ENCODE data around the gene SDC3.
A peak's percentile ranks its signal among the peaks of the same experiment; 100 is the strongest.

SDC3 gene

DNA sequence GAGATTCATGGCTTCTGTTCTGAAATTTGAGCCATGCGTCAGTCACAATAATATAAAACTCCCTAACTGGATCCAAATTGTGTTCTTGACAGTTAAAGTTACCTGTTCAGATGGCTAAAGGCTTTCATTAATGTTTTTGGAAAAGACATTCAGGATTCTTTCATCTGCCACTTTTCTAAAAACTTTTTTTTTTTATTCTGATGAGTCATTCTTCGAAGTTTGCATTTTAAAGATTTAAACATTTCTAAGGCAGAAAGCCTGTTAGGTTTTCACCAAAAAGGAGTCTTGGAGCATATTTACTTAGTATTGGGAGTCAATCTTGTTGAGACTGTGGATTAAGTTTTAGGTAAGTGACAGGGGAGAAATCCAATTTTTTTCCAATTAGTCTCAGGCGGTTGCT, 18.9 kb upstream of the SDC3 start:
- DNase-seq, result no peak

DNA sequence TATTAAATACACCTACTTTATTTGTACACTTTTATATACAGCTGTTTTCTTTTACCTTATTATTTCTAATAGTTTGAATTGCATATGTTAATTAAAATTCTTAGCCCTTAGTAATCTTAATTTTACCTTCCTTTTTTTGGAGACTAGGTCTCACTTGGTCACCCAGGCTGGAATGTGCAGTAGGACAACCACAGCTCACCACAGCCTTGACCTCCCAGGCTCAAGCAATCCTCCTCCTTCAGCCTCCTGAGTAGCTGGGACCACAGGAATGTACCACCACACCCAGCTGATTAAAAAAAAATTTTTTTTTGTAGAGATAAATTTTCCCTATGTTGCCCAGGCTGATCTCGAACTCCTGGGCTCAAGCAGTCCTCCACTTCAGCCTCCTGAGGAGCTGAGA, 15.0 kb upstream of the SDC3 start:
- no peak for DNase-seq

DNA sequence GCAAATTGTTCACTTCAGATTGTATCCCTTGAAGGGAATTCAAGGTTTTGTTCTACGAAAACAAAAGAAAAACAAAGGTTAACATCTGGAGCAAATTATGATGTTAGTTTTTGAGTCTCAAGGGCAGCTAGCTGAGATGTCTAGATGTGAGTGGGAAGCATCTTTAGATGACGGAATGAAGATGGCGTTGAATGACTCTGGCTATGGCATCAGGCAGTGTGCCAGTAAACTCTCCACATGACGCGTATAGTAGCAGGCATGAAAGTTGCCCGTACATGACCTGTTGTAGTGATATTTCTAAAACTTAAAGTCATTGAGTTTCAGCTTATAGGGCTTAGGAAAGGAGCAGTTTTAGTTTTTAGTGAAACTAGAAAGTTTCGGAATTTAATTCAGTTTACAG, 12.3 kb upstream of the SDC3 start:
- no peak for DNase-seq

DNA sequence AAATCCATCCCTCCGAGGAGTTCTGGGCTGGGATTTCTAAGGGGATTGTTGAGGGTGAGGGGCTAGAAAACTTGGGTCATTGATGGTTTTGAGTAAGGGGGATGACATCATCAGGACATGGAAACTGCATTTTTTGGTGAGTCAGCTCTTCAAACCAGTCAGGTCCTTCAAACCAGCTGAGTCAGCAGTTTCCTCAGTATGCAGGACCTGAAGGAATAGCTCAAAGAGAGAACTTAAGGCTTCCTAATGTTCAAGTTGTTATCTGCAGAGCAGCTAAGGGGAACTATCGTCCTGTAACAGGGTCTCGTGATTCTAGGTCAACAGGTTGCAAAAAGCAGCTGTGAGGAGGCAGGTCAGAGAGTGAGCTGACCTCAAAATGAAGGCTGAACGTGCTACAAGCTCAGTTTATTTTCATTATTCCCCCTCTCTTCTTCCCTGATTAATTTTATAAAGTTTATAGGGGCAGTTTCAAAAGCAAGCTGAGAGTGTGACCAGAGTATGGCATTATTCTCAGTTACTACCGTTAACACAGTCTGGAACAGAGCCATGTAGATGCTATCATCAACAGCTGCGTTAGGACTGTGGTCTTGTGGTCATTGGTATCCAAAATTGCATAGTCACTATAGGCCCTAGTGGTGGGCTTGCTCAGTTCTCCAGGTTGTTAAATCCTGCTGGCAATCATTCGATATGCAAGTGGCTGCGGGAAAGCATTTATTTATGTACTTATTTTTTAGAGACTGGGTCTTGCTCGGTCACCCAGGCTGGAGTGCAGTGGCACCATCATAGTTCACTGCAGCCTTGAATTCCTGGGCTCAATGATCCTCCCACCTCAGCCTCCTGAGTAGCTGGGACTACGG, 10.7 kb upstream of the SDC3 start:
- DNase-seq, result no peak

DNA sequence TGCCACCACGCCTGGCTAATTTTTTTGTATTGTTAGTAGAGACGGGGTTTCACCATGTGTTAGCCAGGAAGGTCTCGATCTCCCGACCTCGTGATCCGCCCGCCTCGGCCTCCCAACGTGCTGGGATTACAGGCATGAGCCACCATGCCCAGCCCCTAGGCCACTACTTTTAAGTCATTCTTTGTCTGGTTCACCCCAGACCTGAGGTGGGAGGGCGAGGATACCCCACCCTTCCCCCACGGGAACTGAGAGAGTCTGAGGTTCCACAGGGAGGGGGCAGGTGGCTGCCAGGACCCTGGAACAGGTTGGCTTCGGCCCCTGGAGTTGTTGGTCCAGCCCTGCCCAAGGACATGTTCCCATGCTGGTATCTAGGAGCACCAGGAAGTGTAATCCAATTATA, 7.7 kb upstream of the SDC3 start:
- no peak for DNase-seq

DNA sequence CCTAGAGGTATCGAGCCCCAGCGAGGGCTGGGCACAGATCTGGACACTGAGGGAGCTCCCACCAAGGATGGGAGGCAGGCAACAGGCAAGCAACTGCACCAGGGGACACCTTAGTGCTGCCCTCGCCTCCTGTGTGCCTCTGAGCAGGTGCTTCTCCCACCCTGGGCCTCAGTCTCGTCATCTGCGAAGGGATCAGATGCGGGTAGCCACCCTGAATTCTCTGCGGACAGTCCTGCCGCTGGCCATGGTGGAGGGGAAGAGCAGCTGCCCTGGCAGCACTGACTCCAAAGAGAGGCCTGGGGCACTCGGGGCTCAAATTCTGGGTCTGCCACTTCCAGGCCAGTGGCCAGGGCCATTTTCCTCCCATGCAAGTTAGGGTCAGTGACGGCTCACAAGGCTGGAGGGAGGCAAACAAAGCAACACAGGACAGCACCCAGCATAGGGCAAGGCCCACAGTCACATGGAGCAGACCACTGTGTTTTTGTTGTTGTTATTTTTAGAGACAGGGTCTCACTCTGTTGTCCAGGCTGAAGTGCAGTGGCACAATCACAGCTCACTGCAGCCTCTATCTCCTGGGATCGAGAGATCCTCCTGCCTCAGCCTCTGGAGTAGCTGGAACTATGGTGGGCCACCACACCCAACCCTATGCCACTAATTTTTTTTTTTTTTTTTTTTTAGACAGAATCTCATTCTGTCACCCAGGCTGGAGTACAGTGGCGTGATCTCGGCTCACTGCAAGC, 7.1 kb upstream of the SDC3 start:
- DNase-seq, result no peak

DNA sequence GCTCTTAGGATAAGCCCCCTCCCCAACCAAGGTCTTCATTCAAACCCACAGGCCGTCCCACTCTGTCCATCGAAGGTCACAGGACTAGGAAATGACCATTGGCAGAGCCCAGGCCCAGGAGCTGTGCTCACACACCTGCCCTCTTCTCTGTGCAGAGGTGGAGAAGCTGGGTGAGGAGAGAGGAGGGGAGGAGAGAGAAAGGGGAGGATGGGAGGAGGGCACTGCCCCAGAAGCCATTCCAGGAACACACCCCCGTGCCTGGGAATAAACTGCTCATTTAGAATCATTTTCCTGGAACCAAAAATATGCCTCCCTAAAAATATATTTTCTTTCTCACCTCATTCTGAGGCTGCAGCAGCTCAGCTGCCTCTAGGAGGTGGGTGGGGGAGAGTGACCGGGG, 6.4 kb upstream of the SDC3 start:
- no peak for DNase-seq

DNA sequence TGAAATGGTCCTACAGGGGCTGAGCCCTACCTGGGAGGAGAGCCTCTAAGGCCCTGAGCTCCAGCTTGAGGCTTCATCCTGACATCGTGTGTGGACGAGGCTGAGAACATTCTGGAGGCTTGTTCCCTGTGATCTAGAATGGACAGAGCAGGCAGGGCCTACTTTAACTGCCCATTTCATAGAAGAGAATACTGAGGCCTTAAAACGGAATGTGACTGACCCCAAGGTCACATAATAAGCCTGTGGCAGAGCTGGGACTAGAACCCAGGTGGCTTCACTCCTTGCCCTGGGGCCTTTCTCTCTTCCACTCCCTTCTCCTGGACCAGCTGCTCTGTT, 6.0 kb upstream of the SDC3 start:
- no peak for DNase-seq

DNA sequence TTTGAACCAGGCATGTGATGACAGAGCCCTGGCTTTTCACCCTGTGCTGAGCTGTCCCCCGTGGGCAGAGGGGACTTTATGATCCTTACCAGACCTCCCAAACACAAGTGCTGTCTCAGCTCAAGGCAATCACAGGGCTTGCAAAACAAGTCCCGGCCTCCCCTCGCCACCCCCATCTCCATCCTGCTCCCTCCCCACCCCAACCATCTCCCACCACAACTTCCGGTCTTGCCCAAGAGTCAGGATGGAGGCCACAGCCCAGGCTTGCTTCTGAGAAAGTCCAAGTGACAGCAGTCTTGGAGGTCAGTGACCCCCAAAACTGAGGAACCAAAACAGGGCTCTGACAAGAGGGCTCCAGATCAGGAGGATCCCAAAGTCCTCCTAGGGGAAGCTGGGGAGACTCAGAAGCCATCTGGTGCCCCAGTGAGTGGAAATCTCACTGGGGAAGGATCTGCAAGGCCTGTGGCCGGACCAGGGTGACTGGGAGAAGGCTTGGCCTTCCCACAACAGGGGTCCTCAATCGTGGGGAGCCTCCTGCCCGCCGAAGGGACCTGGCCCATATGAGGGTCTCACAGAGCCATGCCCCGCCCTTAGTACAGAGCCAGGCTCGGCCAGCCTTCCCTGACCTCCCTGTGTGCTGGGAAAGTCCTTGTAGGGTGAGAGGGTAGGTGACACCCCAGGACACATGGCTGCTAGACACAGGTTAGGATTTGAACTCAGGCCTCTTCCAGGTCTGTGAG, 4.5 kb upstream of the SDC3 start:
- no peak for DNase-seq

DNA sequence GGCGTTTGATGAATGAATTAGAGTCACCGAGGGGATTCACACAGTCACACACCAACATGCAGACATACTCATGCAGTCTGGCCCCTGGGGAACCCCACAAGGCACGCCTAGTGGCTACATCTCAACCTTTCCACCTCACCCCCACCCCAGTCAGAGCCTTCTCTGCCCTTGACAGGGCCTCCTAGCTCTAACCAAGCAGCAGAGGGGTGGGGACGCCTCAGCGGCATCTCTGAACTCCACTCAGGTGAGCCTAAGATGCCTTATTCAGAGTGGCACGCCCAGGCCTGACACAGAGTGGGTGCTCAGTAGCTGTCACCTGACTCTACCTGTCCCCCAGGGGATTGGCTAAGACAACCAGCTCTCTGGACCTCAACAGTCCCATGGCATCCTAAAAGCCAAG, 3.7 kb upstream of the SDC3 start:
- DNase-seq, result no peak

DNA sequence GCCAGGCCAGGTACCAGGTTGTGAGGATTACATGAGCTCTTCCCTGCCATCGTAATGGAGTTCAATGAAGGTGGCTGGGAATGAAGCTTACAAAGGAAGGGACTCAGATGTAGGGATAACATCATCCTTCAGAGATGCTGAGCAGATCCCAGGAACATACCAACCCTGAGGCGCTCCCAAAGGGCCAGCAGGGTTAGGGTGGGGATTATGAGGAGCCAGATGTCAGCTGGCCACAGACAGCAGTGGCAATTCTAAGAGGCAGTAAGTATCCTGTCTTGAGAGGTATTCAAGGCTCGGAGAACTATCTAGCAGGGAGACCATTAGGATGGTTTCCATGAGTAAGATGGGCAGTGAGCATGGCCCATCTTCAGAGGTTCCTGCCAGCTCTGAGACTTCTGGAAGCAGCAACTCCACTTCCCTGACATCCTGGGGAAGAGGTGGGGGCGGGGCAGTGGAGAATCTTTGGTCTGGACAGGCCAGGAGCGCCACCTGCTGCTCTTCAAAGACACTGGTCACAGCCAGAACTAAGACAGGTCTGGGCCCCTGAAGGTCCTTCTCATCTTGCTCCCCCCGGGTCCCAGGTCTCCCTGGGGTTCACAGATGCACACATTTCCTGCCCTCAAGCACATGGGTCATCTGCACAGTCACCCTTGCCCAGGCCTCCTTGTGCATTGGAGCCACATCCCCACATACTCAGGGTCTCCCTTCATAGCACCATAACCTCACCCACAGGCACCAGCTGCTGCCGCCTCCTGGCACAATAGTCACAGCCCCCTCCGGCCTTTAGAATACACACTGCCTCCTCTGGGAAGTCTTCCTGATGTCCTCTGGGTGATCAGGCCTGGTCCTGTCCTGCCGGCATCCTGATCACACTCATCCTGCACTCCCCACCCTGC, 2.7 kb upstream of the SDC3 start:
- peak; percentile 67 for DNase-seq

DNA sequence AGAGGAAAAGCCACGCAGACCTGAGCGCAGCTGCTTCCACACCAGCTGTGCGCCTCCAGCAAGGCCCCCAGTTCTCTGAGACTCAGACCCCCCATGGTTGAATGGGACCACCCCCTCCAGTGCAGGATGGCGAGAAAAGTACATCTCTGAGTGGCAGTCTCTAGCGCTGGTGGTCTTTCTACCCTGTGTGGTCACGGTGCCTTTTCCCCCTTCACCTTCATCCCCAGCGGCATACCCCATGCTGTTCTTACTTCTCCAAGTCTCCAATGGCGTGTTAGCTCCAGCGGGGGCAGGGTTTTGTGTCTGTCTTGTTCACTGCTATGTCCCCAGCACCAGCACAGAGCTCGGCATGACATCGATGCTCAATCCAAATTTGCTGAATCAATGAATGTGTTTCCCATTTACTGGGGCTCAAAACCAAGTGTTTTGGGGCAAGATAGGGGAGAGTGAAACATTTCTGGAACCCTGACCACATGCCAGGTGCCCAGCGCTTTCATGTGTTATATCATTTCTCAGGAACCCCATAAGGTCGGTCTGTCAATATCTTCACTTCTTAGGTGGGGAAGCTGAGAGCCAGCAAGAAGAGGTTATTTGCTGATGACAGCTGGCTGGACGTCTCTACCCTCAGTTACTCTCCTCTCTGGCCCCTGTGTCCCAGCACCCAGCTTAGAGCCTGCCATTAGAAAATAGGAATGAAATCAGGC, 959 bp upstream of the SDC3 start:
- DNase-seq, result no peak

DNA sequence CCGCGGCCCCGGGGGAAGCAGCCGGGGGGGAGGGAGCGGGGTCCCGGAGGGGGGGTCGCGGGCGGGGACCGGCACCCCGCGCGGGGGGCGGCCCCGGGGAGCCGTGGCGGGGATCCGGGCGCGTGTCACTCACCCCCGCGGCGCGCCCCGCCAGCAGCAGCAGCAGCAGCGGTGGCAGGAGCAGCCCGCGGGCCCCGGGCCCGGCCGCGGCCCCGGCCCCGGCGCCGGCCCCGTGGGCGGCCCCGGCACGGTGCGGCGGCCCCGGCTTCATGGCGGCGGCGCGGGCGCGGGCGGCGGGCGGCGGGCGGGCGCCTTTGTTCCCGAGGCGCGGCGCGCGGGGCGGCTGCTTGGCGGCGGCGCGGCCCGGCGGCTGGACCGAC, 252 bp downstream of the SDC3 start:
- no peak for DNase-seq

DNA sequence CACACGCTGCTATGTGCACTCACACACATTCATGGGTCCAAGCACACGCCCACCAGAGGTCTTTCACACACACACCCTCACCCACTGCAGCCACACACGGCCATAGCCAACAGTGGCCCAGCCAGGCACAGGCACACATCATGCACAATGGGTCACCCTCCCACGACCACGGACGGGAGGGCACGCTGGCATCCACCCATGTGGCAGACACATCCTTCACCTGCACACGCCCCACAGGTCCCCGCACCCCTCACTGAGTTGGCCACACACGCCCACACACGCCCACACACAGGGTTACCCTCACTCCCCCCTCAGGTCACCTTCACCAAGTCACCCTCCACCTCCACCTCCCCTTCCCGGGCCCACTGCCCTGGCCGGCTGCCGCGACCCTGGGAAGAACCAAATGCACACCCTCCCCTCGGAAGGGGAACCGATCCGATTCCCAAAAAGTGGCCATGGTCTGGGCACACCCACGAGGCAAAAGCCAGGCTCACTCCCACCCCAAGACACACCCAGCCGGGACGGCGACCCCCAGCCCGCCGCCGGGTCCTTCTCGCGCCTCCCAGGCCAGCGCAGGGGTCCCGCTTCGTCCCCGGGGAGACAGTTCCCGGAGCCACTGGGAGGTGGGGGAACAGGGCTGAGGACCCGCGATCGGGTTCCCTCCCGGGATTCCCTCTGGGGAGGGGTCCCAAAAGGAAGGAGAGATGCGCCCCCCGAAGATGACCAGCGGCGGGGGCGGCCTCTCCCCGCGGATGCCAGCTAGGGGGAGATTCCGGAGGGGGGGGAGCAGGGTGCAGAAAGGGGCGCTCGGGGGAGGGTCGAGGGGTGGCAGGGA, 860 bp downstream of the SDC3 start:
- no peak for DNase-seq

DNA sequence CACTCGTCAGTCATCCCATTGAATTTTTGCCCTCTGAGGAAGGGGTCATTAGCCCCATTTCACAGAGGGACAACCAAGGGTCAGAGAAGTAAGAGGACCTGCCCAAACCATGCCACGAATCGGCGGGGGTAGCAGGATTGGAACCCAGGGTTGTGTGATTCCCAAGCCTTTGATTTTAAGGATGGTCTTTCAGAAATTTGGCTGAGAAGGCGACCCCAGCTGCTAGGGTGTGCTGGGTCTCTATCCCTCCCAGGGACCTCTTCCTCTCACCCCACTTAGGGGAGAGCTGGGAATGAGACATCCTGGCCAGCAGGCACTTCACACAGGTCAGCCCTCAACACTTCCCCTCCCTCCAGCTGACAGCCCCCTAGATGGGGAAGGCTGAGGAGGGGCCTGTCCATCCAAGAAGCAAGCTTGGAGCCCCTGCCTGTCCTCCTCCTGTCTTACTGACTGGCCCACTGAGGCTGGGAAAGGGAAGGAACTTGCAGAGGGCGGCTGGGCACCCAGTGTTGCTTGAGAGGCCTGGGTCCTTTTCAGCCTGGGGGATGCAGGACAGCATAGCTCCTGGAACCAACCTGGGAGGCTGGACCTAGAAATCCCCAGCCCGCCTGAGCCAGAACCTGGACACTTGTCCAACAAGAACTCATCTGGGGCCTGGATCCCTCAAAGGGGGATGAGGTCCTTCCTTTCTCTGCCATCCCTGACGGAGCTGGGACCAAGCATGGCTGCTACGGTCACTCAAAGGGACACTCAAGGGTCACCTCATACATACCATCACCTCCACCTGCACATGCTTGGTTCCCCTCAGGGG, 1.7 kb downstream of the SDC3 start:
- DNase-seq, result no peak

DNA sequence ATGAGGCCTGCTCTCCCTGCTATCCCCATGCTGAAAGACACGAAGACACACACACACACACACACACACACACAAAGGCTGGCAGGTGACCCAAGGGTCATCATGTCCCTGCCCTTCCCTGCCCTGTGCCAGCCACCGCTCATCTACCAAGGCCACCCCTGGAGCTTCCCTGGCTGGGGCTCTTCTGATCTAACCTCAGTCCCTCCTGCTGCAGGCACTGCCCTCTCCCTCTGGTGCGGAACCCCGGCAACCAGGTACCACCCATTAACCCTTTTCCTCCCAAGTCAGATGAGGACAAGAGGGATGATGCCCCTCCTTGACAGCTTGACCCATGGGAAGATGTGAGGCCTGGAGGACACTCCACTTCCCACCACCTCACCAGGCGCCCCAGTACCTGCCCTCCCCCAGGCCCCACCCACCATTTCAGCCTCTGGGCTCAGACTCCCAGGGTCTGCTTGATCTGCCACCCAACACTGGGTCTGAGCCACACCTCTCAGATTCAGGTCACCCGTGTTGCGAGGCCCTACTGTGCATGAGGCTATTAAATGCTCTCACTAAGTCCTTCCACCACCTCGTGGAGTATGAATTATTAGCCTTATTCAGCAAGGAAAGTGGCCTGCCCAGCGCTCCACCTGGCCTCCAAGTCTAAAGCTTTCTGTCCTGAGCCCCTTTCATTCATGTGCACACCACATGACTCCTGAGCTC, 2.5 kb downstream of the SDC3 start:
- no peak for DNase-seq

DNA sequence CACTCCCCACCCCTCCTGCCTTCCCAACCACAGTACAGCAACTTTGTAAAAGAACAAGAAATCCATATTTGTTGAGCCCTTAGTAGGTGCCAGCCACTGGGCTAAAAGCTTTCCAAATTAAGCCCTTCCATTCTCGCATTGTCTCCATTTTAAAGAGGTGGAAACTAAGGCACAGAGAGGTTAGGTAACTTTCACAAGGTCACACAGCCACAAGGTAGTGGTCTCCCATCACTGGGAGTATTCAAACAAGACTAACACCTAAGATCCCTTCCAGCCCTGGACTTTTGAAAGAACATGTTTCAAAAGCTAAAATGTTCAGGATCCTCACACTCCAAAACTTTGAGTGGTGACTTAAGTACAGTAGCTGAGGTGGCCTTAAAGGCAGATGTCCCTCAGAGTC, 3.2 kb downstream of the SDC3 start:
- DNase-seq, result no peak

DNA sequence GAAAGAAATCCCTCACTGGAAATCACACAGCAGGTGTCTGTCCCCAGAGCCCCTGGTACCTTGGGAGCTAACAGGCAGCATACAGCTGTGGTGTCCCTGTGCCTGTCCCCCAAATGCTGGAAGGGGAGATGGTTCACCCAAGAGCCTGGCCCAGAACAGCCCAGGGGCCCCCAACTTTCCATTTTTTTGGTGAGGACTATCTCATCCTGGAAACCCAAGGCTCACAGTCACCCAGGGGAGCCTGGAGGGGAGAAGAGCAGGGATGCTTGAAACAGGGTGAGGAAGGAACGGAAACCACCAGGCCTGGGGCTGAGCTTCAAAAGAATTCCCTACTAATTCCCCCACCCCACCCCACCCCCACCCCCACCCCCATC, 3.6 kb downstream of the SDC3 start:
- DNase-seq, result no peak

DNA sequence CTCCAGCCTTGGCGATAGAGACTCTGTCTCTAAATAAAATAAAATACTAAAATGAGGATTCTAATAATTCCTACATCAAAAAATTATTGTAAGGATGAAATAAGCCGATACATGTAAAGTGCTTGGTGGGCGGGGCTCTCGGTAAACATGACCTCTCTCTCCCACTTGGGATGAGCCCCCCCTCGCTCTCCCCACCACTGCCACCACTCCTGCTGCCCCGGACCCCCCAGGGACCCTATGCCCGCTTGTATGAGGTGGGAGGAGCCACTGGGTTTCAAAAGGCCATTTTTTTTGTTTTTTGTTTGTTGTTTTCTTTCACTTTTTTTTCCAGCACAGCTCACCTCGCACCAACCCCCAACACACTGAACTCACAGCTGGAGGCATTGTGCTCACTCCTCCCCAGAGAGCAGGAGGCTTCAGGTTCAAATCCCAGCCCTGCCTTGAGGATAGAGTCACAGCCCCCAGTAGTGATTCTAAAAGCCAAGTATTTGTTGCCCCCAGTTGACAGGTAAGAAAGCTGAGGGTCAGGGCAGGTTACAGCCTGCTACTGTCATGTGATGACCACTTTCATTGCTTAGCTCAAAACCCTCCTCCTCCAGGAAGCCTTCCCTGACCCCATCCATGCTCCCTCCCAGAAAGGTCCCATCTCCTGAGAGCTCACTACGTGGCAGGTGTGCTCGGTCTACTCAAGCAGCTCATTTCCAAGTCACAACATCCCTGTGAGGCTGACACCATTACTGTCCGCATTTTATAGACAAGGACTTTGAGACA, 4.2 kb downstream of the SDC3 start:
- DNase-seq, result no peak
